GM23338 (cell line): ENCODE results near the gene ZNF674.

Experiments
- EZH2 ChIP-seq: fragments of 200-600 bp; sonication (generic); IDR thresholded peaks from one replicate; pipeline ENCODE4 v1.8.0; 2017; ENCODE audit warnings: antibody characterized with exemption, mild to moderate bottlenecking, low read depth; ENCODE audit not compliant: unreplicated experiment
- EZH2phosphoT487 ChIP-seq: fragments of 200-600 bp; sonication (generic); IDR thresholded peaks from one replicate; pipeline ENCODE4 v1.8.1; 2018; ENCODE audit warnings: antibody characterized with exemption; ENCODE audit not compliant: unreplicated experiment
- POLR2AphosphoS5 ChIP-seq: IDR thresholded peaks from 2 replicates; pipeline ENCODE4 v1.6.1; 2016; ENCODE audit warnings: antibody characterized with exemption, low read depth
- TF ChIP-seq, protein P1 (sequence below), 2 experiments: fragments of 200-600 bp in 1 of 2; sonication (generic) in 1 of 2; conservative IDR thresholded peaks; 2 replicates each; pipeline versions ENCODE4 v1.5.1 to v1.6.1; 2016 to 2017; ENCODE audit warnings: antibody characterized with exemption in 2 of 2, low read depth in 2 of 2, mild to moderate bottlenecking in 2 of 2, moderate library complexity in 1 of 2
- TF ChIP-seq, protein P2 (sequence below): fragments of 250-450 bp; sonication (Bioruptor Pico); IDR thresholded peaks from 2 replicates; pipeline ENCODE4 v1.5.0; 2020; ENCODE audit warnings: mild to moderate bottlenecking, moderate library complexity

DNA sequence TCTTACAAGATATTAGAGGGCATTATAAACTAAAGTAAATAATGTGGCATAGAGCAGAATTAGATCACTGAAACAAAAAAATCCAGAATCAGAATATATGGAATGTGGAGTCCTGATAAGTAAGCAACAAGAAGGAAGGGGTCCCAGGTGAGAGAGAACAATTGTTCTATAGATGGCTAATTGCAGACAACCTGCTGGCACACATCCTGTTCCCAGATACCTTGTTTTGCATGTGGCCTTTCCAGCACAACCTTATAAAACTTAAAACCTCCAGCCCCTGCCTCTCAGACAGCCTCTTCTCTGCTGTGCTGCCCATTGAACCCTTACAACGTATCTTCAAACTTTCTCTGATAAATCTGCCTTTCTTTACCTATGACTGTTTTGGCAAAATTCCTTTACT, 4.7 kb upstream of the ZNF674 start:
- TF ChIP-seq EZH2phosphoT487 (no peak), POLR2AphosphoS5 (no peak), EZH2 (no peak)
- TF ChIP-seq, protein P1, sequence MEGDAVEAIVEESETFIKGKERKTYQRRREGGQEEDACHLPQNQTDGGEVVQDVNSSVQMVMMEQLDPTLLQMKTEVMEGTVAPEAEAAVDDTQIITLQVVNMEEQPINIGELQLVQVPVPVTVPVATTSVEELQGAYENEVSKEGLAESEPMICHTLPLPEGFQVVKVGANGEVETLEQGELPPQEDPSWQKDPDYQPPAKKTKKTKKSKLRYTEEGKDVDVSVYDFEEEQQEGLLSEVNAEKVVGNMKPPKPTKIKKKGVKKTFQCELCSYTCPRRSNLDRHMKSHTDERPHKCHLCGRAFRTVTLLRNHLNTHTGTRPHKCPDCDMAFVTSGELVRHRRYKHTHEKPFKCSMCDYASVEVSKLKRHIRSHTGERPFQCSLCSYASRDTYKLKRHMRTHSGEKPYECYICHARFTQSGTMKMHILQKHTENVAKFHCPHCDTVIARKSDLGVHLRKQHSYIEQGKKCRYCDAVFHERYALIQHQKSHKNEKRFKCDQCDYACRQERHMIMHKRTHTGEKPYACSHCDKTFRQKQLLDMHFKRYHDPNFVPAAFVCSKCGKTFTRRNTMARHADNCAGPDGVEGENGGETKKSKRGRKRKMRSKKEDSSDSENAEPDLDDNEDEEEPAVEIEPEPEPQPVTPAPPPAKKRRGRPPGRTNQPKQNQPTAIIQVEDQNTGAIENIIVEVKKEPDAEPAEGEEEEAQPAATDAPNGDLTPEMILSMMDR (conservative IDR thresholded peaks at IDR 0.05; ENCODE audit: low read depth in 2 of 2), result no peak
- TF ChIP-seq, protein P2, sequence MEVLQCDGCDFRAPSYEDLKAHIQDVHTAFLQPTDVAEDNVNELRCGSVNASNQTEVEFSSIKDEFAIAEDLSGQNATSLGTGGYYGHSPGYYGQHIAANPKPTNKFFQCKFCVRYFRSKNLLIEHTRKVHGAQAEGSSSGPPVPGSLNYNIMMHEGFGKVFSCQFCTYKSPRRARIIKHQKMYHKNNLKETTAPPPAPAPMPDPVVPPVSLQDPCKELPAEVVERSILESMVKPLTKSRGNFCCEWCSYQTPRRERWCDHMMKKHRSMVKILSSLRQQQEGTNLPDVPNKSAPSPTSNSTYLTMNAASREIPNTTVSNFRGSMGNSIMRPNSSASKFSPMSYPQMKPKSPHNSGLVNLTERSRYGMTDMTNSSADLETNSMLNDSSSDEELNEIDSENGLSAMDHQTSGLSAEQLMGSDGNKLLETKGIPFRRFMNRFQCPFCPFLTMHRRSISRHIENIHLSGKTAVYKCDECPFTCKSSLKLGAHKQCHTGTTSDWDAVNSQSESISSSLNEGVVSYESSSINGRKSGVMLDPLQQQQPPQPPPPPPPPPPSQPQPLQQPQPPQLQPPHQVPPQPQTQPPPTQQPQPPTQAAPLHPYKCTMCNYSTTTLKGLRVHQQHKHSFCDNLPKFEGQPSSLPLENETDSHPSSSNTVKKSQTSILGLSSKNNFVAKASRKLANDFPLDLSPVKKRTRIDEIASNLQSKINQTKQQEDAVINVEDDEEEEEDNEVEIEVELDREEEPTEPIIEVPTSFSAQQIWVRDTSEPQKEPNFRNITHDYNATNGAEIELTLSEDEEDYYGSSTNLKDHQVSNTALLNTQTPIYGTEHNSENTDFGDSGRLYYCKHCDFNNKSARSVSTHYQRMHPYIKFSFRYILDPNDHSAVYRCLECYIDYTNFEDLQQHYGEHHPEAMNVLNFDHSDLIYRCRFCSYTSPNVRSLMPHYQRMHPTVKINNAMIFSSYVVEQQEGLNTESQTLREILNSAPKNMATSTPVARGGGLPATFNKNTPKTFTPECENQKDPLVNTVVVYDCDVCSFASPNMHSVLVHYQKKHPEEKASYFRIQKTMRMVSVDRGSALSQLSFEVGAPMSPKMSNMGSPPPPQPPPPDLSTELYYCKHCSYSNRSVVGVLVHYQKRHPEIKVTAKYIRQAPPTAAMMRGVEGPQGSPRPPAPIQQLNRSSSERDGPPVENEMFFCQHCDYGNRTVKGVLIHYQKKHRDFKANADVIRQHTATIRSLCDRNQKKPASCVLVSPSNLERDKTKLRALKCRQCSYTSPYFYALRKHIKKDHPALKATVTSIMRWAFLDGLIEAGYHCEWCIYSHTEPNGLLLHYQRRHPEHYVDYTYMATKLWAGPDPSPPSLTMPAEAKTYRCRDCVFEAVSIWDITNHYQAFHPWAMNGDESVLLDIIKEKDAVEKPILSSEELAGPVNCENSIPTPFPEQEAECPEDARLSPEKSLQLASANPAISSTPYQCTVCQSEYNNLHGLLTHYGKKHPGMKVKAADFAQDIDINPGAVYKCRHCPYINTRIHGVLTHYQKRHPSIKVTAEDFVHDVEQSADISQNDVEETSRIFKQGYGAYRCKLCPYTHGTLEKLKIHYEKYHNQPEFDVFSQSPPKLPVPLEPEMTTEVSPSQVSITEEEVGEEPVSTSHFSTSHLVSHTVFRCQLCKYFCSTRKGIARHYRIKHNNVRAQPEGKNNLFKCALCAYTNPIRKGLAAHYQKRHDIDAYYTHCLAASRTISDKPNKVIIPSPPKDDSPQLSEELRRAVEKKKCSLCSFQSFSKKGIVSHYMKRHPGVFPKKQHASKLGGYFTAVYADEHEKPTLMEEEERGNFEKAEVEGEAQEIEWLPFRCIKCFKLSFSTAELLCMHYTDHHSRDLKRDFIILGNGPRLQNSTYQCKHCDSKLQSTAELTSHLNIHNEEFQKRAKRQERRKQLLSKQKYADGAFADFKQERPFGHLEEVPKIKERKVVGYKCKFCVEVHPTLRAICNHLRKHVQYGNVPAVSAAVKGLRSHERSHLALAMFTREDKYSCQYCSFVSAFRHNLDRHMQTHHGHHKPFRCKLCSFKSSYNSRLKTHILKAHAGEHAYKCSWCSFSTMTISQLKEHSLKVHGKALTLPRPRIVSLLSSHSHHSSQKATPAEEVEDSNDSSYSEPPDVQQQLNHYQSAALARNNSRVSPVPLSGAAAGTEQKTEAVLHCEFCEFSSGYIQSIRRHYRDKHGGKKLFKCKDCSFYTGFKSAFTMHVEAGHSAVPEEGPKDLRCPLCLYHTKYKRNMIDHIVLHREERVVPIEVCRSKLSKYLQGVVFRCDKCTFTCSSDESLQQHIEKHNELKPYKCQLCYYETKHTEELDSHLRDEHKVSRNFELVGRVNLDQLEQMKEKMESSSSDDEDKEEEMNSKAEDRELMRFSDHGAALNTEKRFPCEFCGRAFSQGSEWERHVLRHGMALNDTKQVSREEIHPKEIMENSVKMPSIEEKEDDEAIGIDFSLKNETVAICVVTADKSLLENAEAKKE (CRISPR knock-in tag), result no peak
